Measurements from ENCODE around the gene DNAH3.

GRCh38 chr16:21072976-21073375 is 77.7 kb downstream of the DNAH3 start:
- no peak for TF ChIP-seq POLR2A (IDR thresholded peaks at IDR 0.05; ENCODE audit: low read length)
- TF ChIP-seq GATA1 (IDR thresholded peaks at IDR 0.05; ENCODE audit: low read depth, low read length), result no peak

All from erythroblast (primary cell).